ENCODE data around the gene FCRL5. TPM values are rescaled to one million over a fixed set of nuclear protein-coding genes. Genes with fewer than 3 reads are reported as not detected.

The FCRL5 gene
- total and polyA plus RNA-seq, 2 experiments from 2014 or later = not detected

- no peaks in the 10 kb centered on the region for H3F3A ChIP-seq (ENCODE audit: insufficient read depth)
- H3K79me2 ChIP-seq (ENCODE audit: insufficient read depth) = no peaks in the 10 kb centered on the region
- no peak overlapping the region for H3K27ac ChIP-seq
- peak; percentile 44 for DNase-seq
- H4K20me1 ChIP-seq (ENCODE audit: insufficient read depth) = no peaks in the 10 kb centered on the region
- no peak overlapping the region for H2AFZ ChIP-seq
- peaks cover 12% of the 10 kb centered on the region; the same call in 1 of the 2 replicates for H3K27me3 ChIP-seq (replicated peaks; ENCODE audit: insufficient read depth)
- H3K9me3 ChIP-seq (ENCODE audit: low read depth) = no peaks in the 10 kb centered on the region
- H3K4me1 ChIP-seq (ENCODE audit: insufficient read depth) = no peaks in the 10 kb centered on the region
- WGBS, 2 experiments (ENCODE audit: low coverage in 1 of 2, low lambda C conversion rate in 2 of 2, missing lambda C conversion rate in 2 of 2) = 0 to 1% methylated on average over 4 of the region's 4 CpGs
- no peak overlapping the region for H3K4me2 ChIP-seq (ENCODE audit: unreplicated experiment)
- TF ChIP-seq EZH2 (IDR thresholded peaks at IDR 0.05; ENCODE audit: insufficient read depth, poor library complexity, severe bottlenecking) = no peak
- in situ Hi-C loops (cut with MboI) = loop anchor here (10.0 kb wide), 1 partner anchor 544 kb away; a partner anchor contains a TSS
- no peaks in the 10 kb centered on the region for H3K9me2 ChIP-seq (ENCODE audit: insufficient read depth)
- no peak overlapping the region for H3K4me3 ChIP-seq
- no peak overlapping the region for H3K9ac ChIP-seq
- no peaks in the 10 kb centered on the region for H3K36me3 ChIP-seq (ENCODE audit: low read depth)
These were observed 28.0 kb upstream of the FCRL5 start for GRCh38 chr1:157580179-157580827.

DNA sequence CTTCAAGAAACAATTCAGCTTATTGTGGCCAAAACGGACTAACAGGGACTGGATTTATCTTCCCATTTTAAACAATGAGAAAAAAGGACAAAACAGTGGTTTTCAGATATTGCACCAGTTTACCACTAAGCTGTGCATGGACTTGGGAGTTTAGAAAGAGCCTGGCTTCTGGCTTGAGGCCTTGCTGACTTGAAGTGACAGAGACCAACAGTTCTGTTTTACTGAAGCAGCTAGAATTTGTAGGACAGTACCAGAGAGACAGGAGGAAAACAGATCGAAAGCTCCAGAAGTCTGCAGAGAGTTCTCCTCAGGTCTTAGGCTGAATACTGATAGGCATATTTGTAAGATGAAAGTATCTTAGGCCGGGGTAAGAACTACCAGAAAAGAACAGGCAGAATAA is 25.1 kb upstream of the FCRL5 start:
- no peak overlapping the region for H3K4me2 ChIP-seq (ENCODE audit: unreplicated experiment)
- no peaks in the 10 kb centered on the region for H4K20me1 ChIP-seq (ENCODE audit: insufficient read depth)
- in situ Hi-C loops (cut with MboI) = no loop called here
- no peaks in the 10 kb centered on the region for H3K36me3 ChIP-seq (ENCODE audit: low read depth)
- no peak overlapping the region for H2AFZ ChIP-seq
- no peaks in the 10 kb centered on the region for H3K79me2 ChIP-seq (ENCODE audit: insufficient read depth)
- TF ChIP-seq EZH2 (IDR thresholded peaks at IDR 0.05; ENCODE audit: insufficient read depth, poor library complexity, severe bottlenecking) = no peak
- TF ChIP-seq EZH2phosphoT487 (IDR thresholded peaks at IDR 0.05; ENCODE audit: insufficient read depth, low read depth) = no peak
- no peaks in the 10 kb centered on the region for H3K9me2 ChIP-seq (ENCODE audit: insufficient read depth)
- no peak overlapping the region for H3K9ac ChIP-seq
- no peaks in the 10 kb centered on the region for H3F3A ChIP-seq (ENCODE audit: insufficient read depth)
- no peak overlapping the region for H3K27ac ChIP-seq
- no peaks in the 10 kb centered on the region for H3K9me3 ChIP-seq (ENCODE audit: low read depth)
- WGBS, 2 experiments (ENCODE audit: low coverage in 1 of 2, low lambda C conversion rate in 2 of 2, missing lambda C conversion rate in 2 of 2) = 18 to 20% methylated on average over 3 of the region's 3 CpGs
- no peak overlapping the region for H3K4me3 ChIP-seq
- no peaks in the 10 kb centered on the region for H3K4me1 ChIP-seq (ENCODE audit: insufficient read depth)
- peaks cover 12% of the 10 kb centered on the region for H3K27me3 ChIP-seq (replicated peaks; ENCODE audit: insufficient read depth)
- peak; percentile 1 for DNase-seq

DNA sequence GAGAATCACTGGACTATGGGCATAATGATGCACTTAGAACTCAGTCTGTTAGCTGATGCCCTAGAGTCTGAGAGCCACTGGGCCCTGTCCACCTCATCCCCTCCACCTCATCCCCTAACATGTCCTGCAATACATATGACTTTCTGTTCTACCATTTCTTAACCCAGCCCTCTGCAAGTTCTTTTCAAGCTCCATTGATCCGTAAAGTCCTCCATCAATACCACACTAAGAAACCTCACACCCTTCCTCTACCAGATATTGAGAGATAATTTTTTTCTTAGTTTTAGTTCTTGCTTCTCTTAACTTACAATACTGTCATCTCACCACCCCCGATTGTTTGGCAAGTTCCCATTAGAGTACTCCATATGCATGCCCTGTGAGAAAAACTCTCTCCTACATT is 23.4 kb upstream of the FCRL5 start:
- no peaks in the 10 kb centered on the region for H3K9me2 ChIP-seq (ENCODE audit: insufficient read depth)
- DNase-seq = no peak
- H3K27me3 ChIP-seq (replicated peaks; ENCODE audit: insufficient read depth) = peaks cover 12% of the 10 kb centered on the region
- no peak overlapping the region for H3K9ac ChIP-seq
- H3K79me2 ChIP-seq (ENCODE audit: insufficient read depth) = no peaks in the 10 kb centered on the region
- no peaks in the 10 kb centered on the region for H3K36me3 ChIP-seq (ENCODE audit: low read depth)
- H3F3A ChIP-seq (ENCODE audit: insufficient read depth) = no peaks in the 10 kb centered on the region
- H4K20me1 ChIP-seq (ENCODE audit: insufficient read depth) = no peaks in the 10 kb centered on the region
- TF ChIP-seq EZH2phosphoT487 (IDR thresholded peaks at IDR 0.05; ENCODE audit: insufficient read depth, low read depth) (no peak), EZH2 (IDR thresholded peaks at IDR 0.05; ENCODE audit: insufficient read depth, poor library complexity, severe bottlenecking) (no peak)
- no peak overlapping the region for H2AFZ ChIP-seq
- H3K4me1 ChIP-seq (ENCODE audit: insufficient read depth) = no peaks in the 10 kb centered on the region
- no peak overlapping the region for H3K27ac ChIP-seq
- in situ Hi-C loops (cut with MboI) = no loop called here
- H3K9me3 ChIP-seq (ENCODE audit: low read depth) = no peaks in the 10 kb centered on the region
- no peak overlapping the region for H3K4me3 ChIP-seq
- no peak overlapping the region for H3K4me2 ChIP-seq (ENCODE audit: unreplicated experiment)
- WGBS, 2 experiments (ENCODE audit: low coverage in 1 of 2, low lambda C conversion rate in 2 of 2, missing lambda C conversion rate in 2 of 2) = 19 to 37% methylated on average over 2 of the region's 2 CpGs

- H3K4me1 ChIP-seq (ENCODE audit: insufficient read depth) = no peaks in the 10 kb centered on the region
- H3K79me2 ChIP-seq (ENCODE audit: insufficient read depth) = no peaks in the 10 kb centered on the region
- no peak overlapping the region for H3K27ac ChIP-seq
- DNase-seq = no peak
- H3F3A ChIP-seq (ENCODE audit: insufficient read depth) = no peaks in the 10 kb centered on the region
- no peak overlapping the region for H3K4me2 ChIP-seq (ENCODE audit: unreplicated experiment)
- no peaks in the 10 kb centered on the region for H3K9me3 ChIP-seq (ENCODE audit: low read depth)
- H3K9ac ChIP-seq = no peak overlapping the region
- no peaks in the 10 kb centered on the region for H3K9me2 ChIP-seq (ENCODE audit: insufficient read depth)
- H2AFZ ChIP-seq = no peak overlapping the region
- WGBS, 2 experiments (ENCODE audit: low coverage in 1 of 2, low lambda C conversion rate in 2 of 2, missing lambda C conversion rate in 2 of 2) = 3 to 5% methylated on average over 1 of the region's 1 CpG
- no peaks in the 10 kb centered on the region for H4K20me1 ChIP-seq (ENCODE audit: insufficient read depth)
- peaks cover 12% of the 10 kb centered on the region for H3K27me3 ChIP-seq (replicated peaks; ENCODE audit: insufficient read depth)
- no peaks in the 10 kb centered on the region for H3K36me3 ChIP-seq (ENCODE audit: low read depth)
- in situ Hi-C loops (cut with MboI) = no loop called here
- TF ChIP-seq EZH2 (IDR thresholded peaks at IDR 0.05; ENCODE audit: insufficient read depth, poor library complexity, severe bottlenecking) (no peak), EZH2phosphoT487 (IDR thresholded peaks at IDR 0.05; ENCODE audit: insufficient read depth, low read depth) (no peak)
- no peak overlapping the region for H3K4me3 ChIP-seq
These were observed 22.5 kb upstream of the FCRL5 start for GRCh38 chr1:157574836-157575235.
